ENCODE data around the gene KIAA1671.
"Not testable (repeated sequence)": the region's sequence is repeated elsewhere in the genome, so short reads cannot be mapped to it uniquely, and the experiment has no call there.

The KIAA1671 gene

DNA sequence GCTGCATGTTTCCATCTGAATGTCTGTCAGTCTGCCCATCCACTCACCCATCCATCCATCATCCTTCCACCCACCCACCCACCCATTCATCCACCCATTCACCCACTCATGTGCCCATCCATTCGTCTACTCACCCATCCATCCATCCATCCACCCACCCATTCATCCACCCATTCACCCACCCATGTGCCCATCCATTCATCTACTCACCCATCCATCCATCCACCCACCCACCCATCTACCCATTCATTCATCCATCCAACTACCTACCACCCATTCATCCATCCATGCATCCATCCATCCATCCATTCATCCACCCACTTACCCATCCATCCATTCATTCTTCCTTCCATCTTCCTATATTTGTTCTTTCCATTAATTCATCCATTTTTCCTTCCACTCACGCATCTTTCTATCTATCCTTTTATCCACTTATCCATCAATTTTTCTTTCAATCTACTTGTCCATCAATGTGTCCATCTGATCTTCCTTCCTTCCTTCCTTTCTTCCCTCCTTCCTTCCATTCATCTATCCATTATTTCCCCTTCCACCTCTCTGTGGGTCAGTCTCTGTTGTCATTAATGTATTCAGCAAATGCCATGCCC is 255.1 kb downstream of the KIAA1671 start:
- DNase-seq = no peak

GRCh38 chr22:25208328-25208727 is 255.8 kb downstream of the KIAA1671 start:
- DNase-seq = no peak

DNA sequence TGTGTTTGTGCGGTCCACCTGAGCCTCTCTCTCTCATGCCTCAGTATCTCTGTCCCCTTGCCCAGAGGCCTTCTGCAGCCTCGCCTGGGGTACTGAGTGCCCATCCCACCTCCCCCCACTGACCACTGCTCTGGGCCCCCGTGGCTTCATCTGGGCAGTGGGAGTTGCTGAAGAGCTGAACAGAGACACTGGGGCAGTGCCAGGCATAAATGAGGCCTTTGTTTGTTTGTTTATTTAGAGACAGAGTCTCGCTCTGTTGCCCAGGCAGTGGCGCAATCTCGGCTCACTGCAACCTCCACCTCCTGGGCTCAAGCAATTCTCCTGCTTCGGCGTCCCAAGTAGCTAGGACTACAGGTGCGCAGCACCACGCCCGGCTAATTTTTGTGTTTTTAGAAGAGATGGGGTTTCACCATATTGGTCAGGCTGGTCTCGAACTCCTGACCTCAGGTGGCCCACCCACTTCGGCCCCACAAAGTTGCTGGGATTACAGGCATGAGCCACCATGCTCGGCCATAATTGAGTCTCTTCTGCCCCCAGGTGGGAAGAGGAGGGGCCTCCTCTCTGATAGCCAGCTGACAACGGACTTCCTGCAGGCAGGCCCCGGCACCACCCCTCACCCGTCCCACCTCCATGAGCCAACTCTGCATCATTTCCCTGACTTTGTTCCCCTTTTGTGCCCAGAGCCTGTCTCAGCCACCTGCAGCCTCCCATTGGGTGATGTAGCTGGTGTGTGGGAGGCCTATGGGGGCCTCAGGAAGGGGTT is 256.4 kb downstream of the KIAA1671 start:
- DNase-seq = no peak

- DNase-seq = no peak
These were observed 258.3 kb downstream of the KIAA1671 start for GRCh38 chr22:25210793-25211192.

DNA sequence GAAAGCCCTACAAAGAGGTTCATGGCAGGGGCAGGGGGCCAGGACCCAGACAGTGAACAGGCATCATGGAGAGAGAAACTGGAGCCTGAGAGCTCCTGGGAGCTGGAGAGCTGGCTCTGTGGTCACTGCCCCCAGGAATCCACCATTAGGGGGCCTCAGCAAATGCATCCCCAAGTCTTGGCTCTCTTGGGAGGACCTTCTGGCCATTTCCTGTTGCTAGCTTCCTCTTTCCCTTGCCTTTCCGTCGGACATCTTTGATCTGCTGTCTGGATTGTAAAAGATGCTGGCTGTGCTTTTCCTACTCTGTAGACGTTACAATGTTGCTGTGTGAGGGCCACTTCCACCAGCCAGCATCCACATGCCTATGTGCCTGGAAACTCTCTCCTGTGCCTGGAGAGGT is 259.8 kb downstream of the KIAA1671 start:
- peak in 1 of 2 experiments; percentile 12 for DNase-seq

- no peak for DNase-seq
These were observed 260.7 kb downstream of the KIAA1671 start for GRCh38 chr22:25213221-25213620.

- DNase-seq = no peak
These were observed 263.7 kb downstream of the KIAA1671 start for GRCh38 chr22:25216230-25216629.

DNA sequence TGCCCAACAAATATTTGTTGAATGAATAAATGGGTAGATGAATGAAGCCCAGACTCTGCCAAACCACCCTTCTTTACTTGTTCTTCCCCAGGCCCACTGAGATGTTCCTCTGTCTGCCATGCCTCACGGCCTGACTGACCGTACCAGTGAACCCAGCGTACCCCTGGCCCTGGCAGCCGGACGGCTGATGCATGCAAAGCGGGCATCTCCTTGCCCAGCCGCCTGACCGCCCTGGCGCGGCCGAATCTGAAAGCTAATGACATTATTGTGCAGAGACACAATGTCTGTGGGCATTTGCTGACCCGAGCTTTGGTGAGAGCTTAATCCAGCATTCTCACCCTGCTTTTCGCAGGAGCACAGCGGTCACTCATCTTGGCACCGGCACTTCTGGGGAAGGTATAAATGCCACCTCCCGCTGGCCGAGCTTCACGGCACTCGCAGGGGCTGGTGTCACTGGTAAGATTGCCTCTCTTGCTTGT is 266.7 kb downstream of the KIAA1671 start, which contains the start of gene CRYBB2:
Gene CRYBB2 (plus strand): TSS at position 429 of the 479 bp plus-strand sequence. CDS start 1,791 bp downstream, outside the sequence.
- DNase-seq = no peak

DNA sequence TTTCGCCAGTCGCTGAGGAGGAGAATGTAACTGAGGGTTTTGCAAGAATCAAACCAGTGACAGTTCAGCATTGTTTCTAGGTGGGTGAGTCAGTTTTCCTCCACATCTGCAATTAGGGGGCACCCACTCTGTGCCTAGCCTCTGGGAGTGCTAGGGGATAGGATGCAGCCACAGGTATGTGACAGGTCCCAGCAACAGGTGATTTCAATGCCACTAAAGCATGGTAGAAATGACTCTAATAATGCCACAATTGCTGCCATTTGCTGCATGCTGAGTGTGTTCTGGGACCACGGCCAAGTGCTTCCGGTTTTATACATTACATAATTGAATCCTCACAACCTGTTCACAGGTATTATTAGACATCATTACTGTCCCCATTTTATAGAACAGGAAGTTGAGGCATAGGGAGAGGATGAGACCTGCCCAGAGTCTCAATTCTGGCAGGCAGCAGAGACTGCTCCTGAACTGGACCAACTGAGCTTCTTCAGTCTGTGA is 267.5 kb downstream of the KIAA1671 start:
- DNase-seq = no peak

DNA sequence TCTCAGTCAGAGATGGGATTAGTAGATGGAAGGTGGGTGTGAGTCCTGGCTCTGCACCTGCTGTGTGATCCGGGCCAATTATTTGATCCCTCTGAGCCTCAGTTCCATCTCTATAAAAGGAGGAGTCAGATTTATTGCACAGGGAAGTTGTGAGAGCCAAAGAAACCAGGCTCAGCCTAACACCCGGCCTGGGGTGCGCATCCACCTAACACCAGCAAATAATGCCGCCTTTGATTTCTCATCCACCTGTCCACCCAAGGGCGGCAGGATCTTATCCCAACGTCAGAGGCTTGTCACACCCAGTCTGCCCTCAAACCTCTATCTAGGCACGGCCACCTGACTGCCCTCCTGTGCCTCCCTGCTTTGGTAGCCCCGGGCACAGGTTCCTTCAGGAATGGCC is 269.3 kb downstream of the KIAA1671 start:
- no peak for DNase-seq

GRCh38 chr22:25223269-25223850 is 270.8 kb downstream of the KIAA1671 start:
- no peak for DNase-seq

- DNase-seq = no peak
These were observed 276.3 kb downstream of the KIAA1671 start for GRCh38 chr22:25228822-25229221.

GRCh38 chr22:25230760-25231159 is 278.2 kb downstream of the KIAA1671 start:
- not testable (repeated sequence) for DNase-seq

DNA sequence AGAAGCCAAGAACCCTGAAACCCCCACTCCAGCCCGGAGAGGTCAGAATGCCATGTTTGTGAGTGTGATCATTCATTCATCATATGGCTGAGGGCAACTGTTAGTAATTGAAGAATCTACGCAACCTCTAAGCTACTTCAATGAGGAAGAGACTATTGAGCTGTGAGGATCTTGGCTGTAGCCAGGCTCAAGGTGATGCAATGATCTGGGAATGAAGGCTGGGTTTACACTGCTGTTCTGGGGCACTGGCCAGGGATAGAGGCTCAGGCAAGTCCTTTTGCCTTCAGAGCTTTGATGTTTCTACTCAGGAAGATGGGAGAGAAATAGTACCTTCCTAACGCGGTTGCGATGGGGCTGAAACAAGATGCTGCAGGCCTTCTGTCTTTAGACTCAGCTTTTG is 279.8 kb downstream of the KIAA1671 start:
- DNase-seq = no peak

- DNase-seq = not testable (repeated sequence)
These were observed 281.2 kb downstream of the KIAA1671 start for GRCh38 chr22:25233706-25234105.

DNA sequence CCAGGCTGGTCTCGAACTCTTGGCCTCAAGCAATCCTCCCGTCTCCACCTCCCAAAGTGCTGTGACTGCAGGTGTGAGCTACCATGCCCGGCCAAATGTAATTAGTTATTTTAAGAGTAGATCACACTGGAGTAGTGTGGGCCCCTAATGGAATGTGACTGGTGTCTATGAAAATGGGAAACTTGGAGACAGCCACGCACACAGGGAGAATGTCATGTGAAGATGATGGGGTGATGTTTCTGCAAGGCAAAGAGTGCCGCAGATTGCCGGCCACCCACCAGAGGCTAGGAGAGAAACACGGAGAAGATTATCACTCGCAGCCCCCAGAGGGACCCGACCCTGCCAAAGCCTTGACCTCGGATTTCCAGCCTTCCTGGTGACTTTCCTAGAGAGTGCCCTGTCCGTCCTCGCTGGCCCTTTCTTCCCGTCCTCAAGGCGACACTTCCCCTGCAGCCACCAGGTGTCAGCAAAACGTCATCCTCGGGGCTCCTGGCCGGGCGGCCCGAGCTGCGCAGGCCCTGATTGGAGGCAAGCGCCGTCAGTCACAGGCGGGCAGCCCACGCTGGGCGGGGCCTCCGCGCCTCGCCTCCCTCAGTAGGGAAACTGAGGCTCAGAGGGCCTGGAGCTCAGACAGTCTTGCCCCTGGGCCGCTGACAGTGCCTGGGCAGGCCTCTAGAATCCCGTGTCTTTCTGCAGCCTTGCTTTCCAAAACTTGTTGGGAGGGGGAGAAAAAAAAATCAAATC is 283.2 kb downstream of the KIAA1671 start:
- DNase-seq = peak; percentile 37 to 79

DNA sequence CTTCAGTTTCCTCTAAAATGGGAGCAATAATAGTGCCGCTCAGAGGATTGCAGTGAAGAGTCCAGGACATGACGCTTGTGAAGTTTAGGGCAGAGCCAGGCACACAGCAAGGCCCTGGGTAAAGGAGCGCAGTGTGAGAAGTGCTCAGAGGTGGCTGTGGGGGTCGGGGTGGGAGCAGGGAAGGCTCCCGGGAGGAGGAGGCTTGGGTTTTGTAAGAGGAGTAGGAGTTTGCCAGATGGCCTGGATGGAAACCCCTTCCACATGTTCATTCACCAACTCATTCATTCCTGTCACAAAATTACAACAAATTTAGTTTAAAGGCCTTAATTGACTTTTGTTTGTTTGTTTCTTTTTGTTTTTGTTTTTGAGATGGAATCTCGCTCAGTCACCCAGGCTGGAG is 283.9 kb downstream of the KIAA1671 start:
- DNase-seq = no peak

DNA sequence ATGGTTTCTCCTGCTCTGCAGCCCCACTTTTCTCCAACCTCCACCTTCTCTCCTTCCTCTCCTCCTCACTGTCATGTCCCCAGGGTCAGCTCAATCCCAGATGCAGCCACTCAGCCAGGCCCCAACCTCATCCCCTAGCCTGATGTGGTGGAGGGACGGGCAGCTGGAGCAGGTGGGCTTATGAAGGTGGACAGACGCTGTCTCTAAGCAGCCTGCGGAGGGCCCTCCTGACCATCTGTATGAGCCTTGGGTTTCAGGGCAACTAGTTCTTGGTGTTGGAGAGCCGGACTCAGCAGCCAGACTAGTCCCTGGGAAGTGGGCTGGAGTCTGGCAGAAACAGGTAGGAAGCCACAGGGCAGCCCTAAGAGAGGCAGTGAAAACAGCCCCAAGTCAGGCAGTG is 285.0 kb downstream of the KIAA1671 start:
- peak in 1 of 2 experiments; percentile 28 for DNase-seq

DNA sequence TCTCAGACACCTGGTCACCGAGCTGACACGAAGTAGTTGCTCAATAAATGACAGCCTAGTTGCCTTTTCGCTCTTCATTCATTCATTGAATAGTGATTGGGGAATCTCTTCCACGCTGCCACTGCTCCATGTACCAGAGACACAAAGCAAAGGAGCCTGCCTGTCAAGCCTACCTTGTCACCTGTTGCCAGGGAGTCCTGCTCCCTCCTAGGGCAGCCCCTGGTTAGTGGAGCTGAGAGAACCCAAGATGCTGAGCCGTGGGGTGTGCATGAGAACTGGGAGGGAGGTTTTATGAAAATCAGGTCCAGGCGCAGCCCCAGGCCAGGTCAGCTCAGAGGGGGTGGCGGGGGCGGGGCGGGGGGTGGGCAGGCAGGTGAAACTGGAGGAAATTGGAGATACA is 285.5 kb downstream of the KIAA1671 start:
- not testable (repeated sequence) for DNase-seq

Measured in NCI-H524 (cell line).